Brain microvascular endothelial cell (primary cell): ENCODE measurements around the gene STEAP3.

ENCODE experiments used
- DNase-seq: peaks from one replicate; pipeline ENCODE4 v3.0.0-alpha.2; 2020
- H3K27ac ChIP-seq: fragments of 250-450 bp; sonication (Bioruptor Pico); 2 replicates; pipeline ENCODE4 v1.5.1; 2020; ENCODE audit warnings: mild to moderate bottlenecking, moderate library complexity
- H3K27me3 ChIP-seq: fragments of 250-450 bp; sonication (Bioruptor Pico); replicated peaks from 2 replicates; pipeline ENCODE4 v1.5.1; 2020; ENCODE audit warnings: mild to moderate bottlenecking
- H3K36me3 ChIP-seq: fragments of 250-450 bp; sonication (Bioruptor Pico); replicated peaks from 2 replicates; pipeline ENCODE4 v1.5.1; 2020; ENCODE audit warnings: mild to moderate bottlenecking
- H3K4me3 ChIP-seq: 2 replicates; pipeline ENCODE4 v1.5.1; 2011; ENCODE audit warnings: low read depth, mild to moderate bottlenecking, control low read depth, low read length, moderate library complexity
- CTCF ChIP-seq: IDR thresholded peaks from 2 replicates; pipeline ENCODE4 v1.5.1; 2011; ENCODE audit warnings: low read depth, mild to moderate bottlenecking, moderate library complexity, low read length, control low read depth, inconsistent platforms; ENCODE audit errors: missing control alignments
- in situ Hi-C: cut with HindIII; loops from 2 replicates; pipeline ENCODE4 v1.10.0; 2017; ENCODE audit warnings: low sequenced_read_pairs, low pct_ligation_motif_present

Gene STEAP3

GRCh38 chr2:119222863-119223520 is 642 bp upstream of the STEAP3 start:
- no peak for DNase-seq
- in situ Hi-C loops = no loop called here
- no peaks in the 10 kb centered on the region for H3K36me3 ChIP-seq
- H3K4me3 ChIP-seq = peak overlapping the region; percentile 68
- no peaks in the 10 kb centered on the region for H3K27me3 ChIP-seq
- no peak overlapping the region for H3K27ac ChIP-seq
- TF ChIP-seq CTCF = no peak

- Histone ChIP-seq H3K4me3 (peak overlapping the region; percentile 68), H3K27ac (no peak overlapping the region)
These were observed 914 bp downstream of the STEAP3 start for GRCh38 chr2:119224391-119225104.

GRCh38 chr2:119225105-119225865 is 1.7 kb downstream of the STEAP3 start:
- no peak for DNase-seq
- H3K36me3 ChIP-seq = no peaks in the 10 kb centered on the region
- in situ Hi-C loops = no loop called here
- H3K27ac ChIP-seq = no peak overlapping the region
- no peak overlapping the region for H3K4me3 ChIP-seq
- peak; percentile 11 for TF ChIP-seq CTCF
- H3K27me3 ChIP-seq = no peaks in the 10 kb centered on the region

More at GRCh38 chr2:119224391-119225104, 914 bp downstream of the STEAP3 start:
- no peak for TF ChIP-seq CTCF
- Histone ChIP-seq H3K27me3 (no peaks in the 10 kb centered on the region), H3K36me3 (no peaks in the 10 kb centered on the region)
- DNase-seq = no peak
- in situ Hi-C loops = no loop called here

- no peak overlapping the region for H3K4me3 ChIP-seq
- in situ Hi-C loops = no loop called here
- no peak for DNase-seq
- no peaks in the 10 kb centered on the region for H3K36me3 ChIP-seq
- H3K27ac ChIP-seq = no peak overlapping the region
- TF ChIP-seq CTCF = no peak
- no peaks in the 10 kb centered on the region for H3K27me3 ChIP-seq
These were observed 2.3 kb downstream of the STEAP3 start for GRCh38 chr2:119225926-119226325.

GRCh38 chr2:119227346-119227745 is 3.7 kb downstream of the STEAP3 start:
- DNase-seq = no peak
- in situ Hi-C loops = no loop called here
- H3K4me3 ChIP-seq = no peak overlapping the region
- no peak for TF ChIP-seq CTCF
- H3K27me3 ChIP-seq = no peaks in the 10 kb centered on the region
- H3K27ac ChIP-seq = no peak overlapping the region
- H3K36me3 ChIP-seq = no peaks in the 10 kb centered on the region
